Peyer's patch (tissue), 4 donors: Measurements from ENCODE around the gene ITGAV. TPM values are rescaled to one million over a fixed set of nuclear protein-coding genes. Genes with fewer than 3 reads are reported as not detected.

Source experiments
- DNase-seq, 3 donors: peaks; one replicate each; pipeline ENCODE4 v3.0.0-alpha.2; 2017 to 2019
- H3K27ac ChIP-seq, 4 donors: fragments of 200-600 bp; sonication (generic); one replicate each; pipeline ENCODE4 v1.5.1; 2016 to 2019
- H3K27me3 ChIP-seq, 2 donors: fragments of 200-600 bp; sonication (generic); one replicate each; pipeline ENCODE4 v1.5.1; 2019
- H3K36me3 ChIP-seq, 3 donors: fragments of 200-600 bp; sonication (generic); one replicate each; pipeline ENCODE4 v1.5.1; 2016 to 2019
- H3K4me1 ChIP-seq, 4 donors: fragments of 200-600 bp; sonication (generic); one replicate each; pipeline ENCODE4 v1.5.1; 2016 to 2019
- H3K4me3 ChIP-seq, 4 donors: fragments of 200-600 bp; sonication (generic); 1 replicate in 3 of 4; 2 replicates in 1 of 4; pipeline ENCODE4 v1.5.1; 2016 to 2019; ENCODE audit warnings: mild to moderate bottlenecking in 1 of 4
- H3K9me3 ChIP-seq, 4 donors: fragments of 200-600 bp; sonication (generic); one replicate each; pipeline ENCODE4 v1.5.1; 2016 to 2019; ENCODE audit warnings: mild to moderate bottlenecking in 1 of 4
- CTCF ChIP-seq, 6 experiments: fragments of 450-650 bp in 4 of 6; fragments of 200-600 bp in 2 of 6; sonication (generic) in 1 of 6; IDR thresholded peaks; one replicate each; pipeline ENCODE4 v1.5.1; 2017 to 2019; ENCODE audit warnings: antibody characterized with exemption in 6 of 6, mild to moderate bottlenecking in 3 of 6, moderate library complexity in 1 of 6
- POLR2A ChIP-seq, 2 donors: fragments of 450-650 bp; IDR thresholded peaks; one replicate each; pipeline ENCODE4 v1.5.1; 2017; ENCODE audit warnings: antibody characterized with exemption in 2 of 2, mild to moderate bottlenecking in 2 of 2, moderate library complexity in 2 of 2
- total RNA-seq, 4 donors: library from RNA; depleted of rRNA; stranded (reverse); fragments of >200 nt; gene quantifications; one replicate each; pipeline ENCODE4 v1.1.0, GENCODE V29; 2016

Gene ITGAV
- total RNA-seq, 4 donors from 2014 or later: 28.1 to 35.9 (median 31.2) TPM

DNA sequence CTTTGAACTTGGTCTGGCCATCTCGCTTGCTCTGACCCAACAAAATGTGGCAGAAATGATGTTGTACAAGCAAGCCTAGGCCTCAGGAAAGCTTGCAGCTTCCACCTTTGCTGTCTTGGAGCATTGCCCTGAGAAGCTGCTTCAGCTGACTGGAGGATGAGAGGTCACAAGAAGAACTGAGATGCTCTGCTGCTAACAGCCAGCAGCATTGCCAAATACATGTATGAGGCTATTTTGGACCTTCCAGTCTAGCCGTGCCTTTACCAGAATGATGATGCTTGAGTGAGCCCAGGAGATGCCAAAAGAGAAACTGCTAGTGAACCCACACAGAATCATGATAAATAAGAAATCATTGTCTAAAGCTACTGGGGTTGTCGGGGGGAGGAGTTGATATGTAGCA lies 13.2 kb upstream of the ITGAV start:
- H3K9me3 ChIP-seq: no peaks in the 10 kb centered on the region
- no peak for TF ChIP-seq CTCF (IDR thresholded peaks at IDR 0.05)
- TF ChIP-seq POLR2A (IDR thresholded peaks at IDR 0.05): no peak
- no peaks in the 10 kb centered on the region for H3K36me3 ChIP-seq
- H3K27me3 ChIP-seq: no peaks in the 10 kb centered on the region
- no peak overlapping the region for H3K4me3 ChIP-seq
- no peak for DNase-seq
- no peak overlapping the region for H3K27ac ChIP-seq
- H3K4me1 ChIP-seq: peaks cover 0 to 4% (median 0%) of the 10 kb centered on the region in 4 donors

DNA sequence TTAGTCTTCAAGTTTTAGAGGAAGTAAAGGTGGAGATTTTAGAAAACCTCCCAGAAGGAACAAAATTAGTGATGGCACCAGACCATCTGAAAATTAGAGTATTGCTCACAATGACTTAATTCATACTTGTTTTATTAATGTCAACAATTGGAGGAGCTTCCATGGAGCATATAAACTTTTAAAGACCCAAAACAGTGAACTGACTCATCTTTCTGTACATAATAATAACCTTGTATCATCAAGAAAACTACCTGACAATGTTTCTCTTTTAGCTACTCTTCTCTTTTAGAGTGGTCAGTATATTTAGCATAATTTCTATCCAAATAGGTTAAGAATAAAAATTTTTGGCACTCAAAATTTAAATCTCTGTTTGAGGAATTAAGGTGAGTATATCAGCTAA lies 7.2 kb upstream of the ITGAV start:
- TF ChIP-seq CTCF (IDR thresholded peaks at IDR 0.05): no peak
- no peak for TF ChIP-seq POLR2A (IDR thresholded peaks at IDR 0.05)

DNA sequence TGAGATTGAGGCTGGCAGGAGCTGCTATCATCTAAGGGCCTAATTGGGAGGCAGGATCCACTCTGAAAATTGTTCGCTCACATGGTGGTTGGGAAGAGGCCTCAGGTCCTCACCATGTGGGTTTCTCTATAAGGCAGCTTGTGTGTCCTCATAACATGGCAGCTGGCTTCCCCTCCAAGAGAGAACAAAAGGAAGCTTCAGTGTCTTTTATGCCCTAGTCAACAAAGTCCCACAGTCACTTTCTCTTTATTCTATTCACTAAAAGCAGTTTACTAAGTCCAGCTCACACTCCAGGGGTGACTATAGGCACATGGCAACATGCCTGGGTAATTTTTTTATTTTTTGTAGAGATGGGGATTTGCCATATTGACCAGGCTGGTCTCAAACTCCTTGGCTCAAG lies 5.8 kb upstream of the ITGAV start:
- H3K4me1 ChIP-seq: no peaks in the 10 kb centered on the region
- H3K27me3 ChIP-seq: no peaks in the 10 kb centered on the region
- no peaks in the 10 kb centered on the region for H3K36me3 ChIP-seq
- no peak for DNase-seq
- no peaks in the 10 kb centered on the region for H3K9me3 ChIP-seq
- H3K27ac ChIP-seq: no peak overlapping the region
- TF ChIP-seq CTCF (IDR thresholded peaks at IDR 0.05): no peak
- TF ChIP-seq POLR2A (IDR thresholded peaks at IDR 0.05): no peak
- no peak overlapping the region for H3K4me3 ChIP-seq

More for the DNA sequence above, 7.2 kb upstream of the ITGAV start:
- Histone ChIP-seq H3K9me3 (no peaks in the 10 kb centered on the region), H3K36me3 (no peaks in the 10 kb centered on the region), H3K4me1 (no peaks in the 10 kb centered on the region), H3K27ac (no peak overlapping the region), H3K4me3 (no peak overlapping the region), H3K27me3 (no peaks in the 10 kb centered on the region)
- DNase-seq: no peak

- H3K27ac ChIP-seq: no peak overlapping the region
Observed at GRCh38 chr2:186588421-186588820, 1.4 kb upstream of the ITGAV start.

GRCh38 chr2:186588940-186589611 lies 780 bp upstream of the ITGAV start:
- Histone ChIP-seq H3K9me3 (no peaks in the 10 kb centered on the region), H3K4me1 (peaks cover 0 to 12% (median 2%) of the 10 kb centered on the region in 4 donors), H3K4me3 (peak overlapping the region; percentile 75 to 92 (median 80)), H3K27ac (peak overlapping the region; percentile 83 to 93 (median 88)), H3K36me3 (no peaks in the 10 kb centered on the region), H3K27me3 (no peaks in the 10 kb centered on the region)
- TF ChIP-seq POLR2A (IDR thresholded peaks at IDR 0.05) (no peak), CTCF (IDR thresholded peaks at IDR 0.05) (no peak)
- DNase-seq: no peak

More at GRCh38 chr2:186588421-186588820, 1.4 kb upstream of the ITGAV start:
- TF ChIP-seq CTCF (IDR thresholded peaks at IDR 0.05): no peak
- TF ChIP-seq POLR2A (IDR thresholded peaks at IDR 0.05): no peak
- no peaks in the 10 kb centered on the region for H3K36me3 ChIP-seq
- H3K4me3 ChIP-seq: no peak overlapping the region
- no peaks in the 10 kb centered on the region for H3K9me3 ChIP-seq
- H3K27me3 ChIP-seq: no peaks in the 10 kb centered on the region
- DNase-seq: no peak
- peaks cover 0 to 9% (median 2%) of the 10 kb centered on the region in 4 donors for H3K4me1 ChIP-seq
